PFSK-1 (cell line): ENCODE measurements around the gene CWC27.

Source experiments
- FOXP2 ChIP-seq: optimal IDR thresholded peaks from 2 replicates; pipeline ENCODE3; 2011; ENCODE audit warnings: borderline replicate concordance, control low read depth, inconsistent platforms; ENCODE audit not compliant: insufficient read depth; ENCODE audit errors: extremely low read length, extremely low read depth
- POLR2AphosphoS5 ChIP-seq: IDR thresholded peaks from 2 replicates; pipeline ENCODE4 v1.6.1; 2012; ENCODE audit warnings: low read depth, mild to moderate bottlenecking, control low read depth, low read length, moderate library complexity
- SIN3A ChIP-seq: IDR thresholded peaks from 2 replicates; pipeline ENCODE4 v1.6.1; 2012; ENCODE audit warnings: mild to moderate bottlenecking, low read length, moderate library complexity, borderline replicate concordance; ENCODE audit not compliant: insufficient read depth
- TAF1 ChIP-seq: IDR thresholded peaks from 2 replicates; pipeline ENCODE4 v1.6.1; 2012; ENCODE audit warnings: low read length, control low read depth, borderline replicate concordance; ENCODE audit not compliant: insufficient read depth
- TF ChIP-seq, protein P1 (sequence below), 2 experiments: IDR thresholded peaks; 2 replicates each; pipeline versions ENCODE4 v1.6.1 to v1.8.0; 2011 to 2012; ENCODE audit warnings: low read depth in 2 of 2, low read length in 2 of 2, control low read depth in 1 of 2, inconsistent platforms in 1 of 2, mild to moderate bottlenecking in 1 of 2, moderate library complexity in 1 of 2; ENCODE audit not compliant: insufficient read depth in 1 of 2

CWC27 gene

DNA sequence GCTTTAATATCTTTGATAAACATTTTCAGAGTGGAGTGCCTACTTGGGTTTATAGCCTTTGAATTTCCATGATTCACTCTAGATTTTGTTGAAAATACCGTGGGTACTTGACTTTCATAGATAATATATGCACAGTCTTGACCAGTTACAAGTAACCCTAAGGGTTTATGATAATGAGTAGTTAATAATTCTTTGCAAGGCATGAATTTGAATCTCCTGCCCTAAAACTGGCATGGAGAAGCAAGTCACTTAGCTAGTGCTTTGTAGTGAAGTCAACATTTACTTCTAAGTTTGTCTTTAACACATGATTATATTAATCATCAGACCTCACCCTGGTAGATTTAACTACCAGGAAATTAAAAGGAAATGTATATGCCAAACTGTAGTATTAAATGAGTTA lies 115.8 kb downstream of the CWC27 start:
- TF ChIP-seq, protein P1, sequence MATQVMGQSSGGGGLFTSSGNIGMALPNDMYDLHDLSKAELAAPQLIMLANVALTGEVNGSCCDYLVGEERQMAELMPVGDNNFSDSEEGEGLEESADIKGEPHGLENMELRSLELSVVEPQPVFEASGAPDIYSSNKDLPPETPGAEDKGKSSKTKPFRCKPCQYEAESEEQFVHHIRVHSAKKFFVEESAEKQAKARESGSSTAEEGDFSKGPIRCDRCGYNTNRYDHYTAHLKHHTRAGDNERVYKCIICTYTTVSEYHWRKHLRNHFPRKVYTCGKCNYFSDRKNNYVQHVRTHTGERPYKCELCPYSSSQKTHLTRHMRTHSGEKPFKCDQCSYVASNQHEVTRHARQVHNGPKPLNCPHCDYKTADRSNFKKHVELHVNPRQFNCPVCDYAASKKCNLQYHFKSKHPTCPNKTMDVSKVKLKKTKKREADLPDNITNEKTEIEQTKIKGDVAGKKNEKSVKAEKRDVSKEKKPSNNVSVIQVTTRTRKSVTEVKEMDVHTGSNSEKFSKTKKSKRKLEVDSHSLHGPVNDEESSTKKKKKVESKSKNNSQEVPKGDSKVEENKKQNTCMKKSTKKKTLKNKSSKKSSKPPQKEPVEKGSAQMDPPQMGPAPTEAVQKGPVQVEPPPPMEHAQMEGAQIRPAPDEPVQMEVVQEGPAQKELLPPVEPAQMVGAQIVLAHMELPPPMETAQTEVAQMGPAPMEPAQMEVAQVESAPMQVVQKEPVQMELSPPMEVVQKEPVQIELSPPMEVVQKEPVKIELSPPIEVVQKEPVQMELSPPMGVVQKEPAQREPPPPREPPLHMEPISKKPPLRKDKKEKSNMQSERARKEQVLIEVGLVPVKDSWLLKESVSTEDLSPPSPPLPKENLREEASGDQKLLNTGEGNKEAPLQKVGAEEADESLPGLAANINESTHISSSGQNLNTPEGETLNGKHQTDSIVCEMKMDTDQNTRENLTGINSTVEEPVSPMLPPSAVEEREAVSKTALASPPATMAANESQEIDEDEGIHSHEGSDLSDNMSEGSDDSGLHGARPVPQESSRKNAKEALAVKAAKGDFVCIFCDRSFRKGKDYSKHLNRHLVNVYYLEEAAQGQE (IDR thresholded peaks at IDR 0.05; ENCODE audit: insufficient read depth in 1 of 2, low read depth in 2 of 2, low read length in 2 of 2), result no peak
- TF ChIP-seq TAF1 (no peak), POLR2AphosphoS5 (no peak), FOXP2 (no peak), SIN3A (no peak)

DNA sequence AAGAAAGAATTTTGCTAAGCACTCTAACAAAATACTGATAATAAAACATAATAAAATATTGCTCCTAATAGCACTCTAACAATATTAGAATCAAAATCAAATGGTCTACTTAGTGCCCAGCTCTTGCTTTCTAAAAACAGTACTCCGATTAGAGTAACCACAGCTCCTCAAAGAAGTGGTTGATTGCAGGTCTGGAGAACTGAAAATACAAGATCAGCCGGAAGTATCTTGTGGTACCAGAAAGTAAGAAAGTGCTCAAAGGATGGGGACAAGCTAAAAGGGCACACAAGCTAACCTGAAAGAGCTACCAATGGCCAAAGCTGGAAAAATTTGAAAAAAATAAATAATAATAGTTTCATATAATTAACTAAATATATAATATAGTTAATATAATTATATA lies 119.2 kb downstream of the CWC27 start:
- TF ChIP-seq POLR2AphosphoS5, result no peak
- no peak for TF ChIP-seq TAF1
- TF ChIP-seq, protein P1 (IDR thresholded peaks at IDR 0.05; ENCODE audit: insufficient read depth in 1 of 2, low read depth in 2 of 2, low read length in 2 of 2), result no peak
- no peak for TF ChIP-seq SIN3A
- no peak for TF ChIP-seq FOXP2

DNA sequence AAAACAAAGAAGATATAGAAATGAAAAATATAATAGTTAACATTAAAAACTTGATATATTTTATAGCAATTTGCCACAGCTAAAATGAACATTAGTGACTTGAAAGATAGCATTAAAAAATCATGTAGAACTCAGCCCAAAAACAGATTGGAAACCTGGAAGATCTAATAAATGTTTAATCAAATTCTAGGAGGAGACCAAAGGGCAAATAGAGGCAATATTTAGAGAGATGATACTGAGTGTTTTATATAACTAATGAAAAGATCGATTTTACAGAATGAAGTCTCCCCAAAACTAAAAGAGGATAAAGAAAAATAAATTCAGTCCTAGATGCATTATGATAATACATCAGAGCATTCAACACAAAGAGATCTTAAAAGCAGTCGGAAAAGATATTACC lies 127.0 kb downstream of the CWC27 start:
- TF ChIP-seq TAF1 (no peak), POLR2AphosphoS5 (no peak)
- TF ChIP-seq, protein P1 (IDR thresholded peaks at IDR 0.05; ENCODE audit: insufficient read depth in 1 of 2, low read depth in 2 of 2, low read length in 2 of 2), result no peak

DNA sequence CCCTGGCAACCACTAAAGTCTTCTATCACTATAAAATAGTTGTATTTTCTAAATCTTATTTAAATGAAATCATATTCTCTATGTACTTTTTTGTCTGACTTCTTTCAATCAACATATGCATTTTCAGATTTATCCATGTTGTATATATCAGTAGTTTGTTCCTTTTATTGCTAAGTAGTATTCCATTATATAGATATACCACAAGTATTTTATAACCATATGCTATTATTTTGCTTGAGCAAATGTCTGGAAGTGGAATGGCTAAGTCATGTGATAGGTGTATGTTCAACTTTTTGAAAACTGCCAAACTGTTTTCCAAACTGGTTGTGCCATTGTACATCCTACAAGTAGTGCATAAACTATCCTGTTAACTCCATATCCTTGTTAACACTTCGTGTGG lies 131.1 kb downstream of the CWC27 start:
- TF ChIP-seq, protein P1 (IDR thresholded peaks at IDR 0.05; ENCODE audit: insufficient read depth in 1 of 2, low read depth in 2 of 2, low read length in 2 of 2), result no peak
- TF ChIP-seq POLR2AphosphoS5 (no peak), FOXP2 (no peak)

DNA sequence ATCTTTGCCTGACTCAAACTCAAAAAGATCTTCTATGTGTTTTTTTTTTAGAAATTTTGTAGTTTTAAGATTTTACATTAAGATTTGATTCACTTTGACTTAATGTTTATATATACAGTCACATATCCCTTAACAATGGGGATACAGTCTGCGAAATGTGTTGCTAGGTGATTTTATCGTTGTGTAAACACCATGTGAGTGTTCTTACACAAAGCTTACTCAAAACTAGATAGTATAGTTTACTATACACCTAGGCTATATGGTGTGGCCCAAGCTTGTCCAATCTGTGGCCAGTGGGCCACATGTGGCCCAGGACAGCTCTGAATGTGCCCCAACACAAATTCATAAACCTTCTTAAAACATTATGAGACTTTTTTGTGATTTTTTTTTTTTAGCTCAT lies 131.9 kb downstream of the CWC27 start:
- TF ChIP-seq POLR2AphosphoS5 (no peak), FOXP2 (no peak), TAF1 (no peak), SIN3A (no peak)
- TF ChIP-seq, protein P1 (IDR thresholded peaks at IDR 0.05; ENCODE audit: insufficient read depth in 1 of 2, low read depth in 2 of 2, low read length in 2 of 2), result no peak
